HEK293 (cell line): Measurements from ENCODE around the gene CACNA1H.
A peak's percentile ranks its signal among the peaks of the same experiment; 100 is the strongest.

Experiments
- CTCF ChIA-PET: fragments of 350-600 bp; formaldehyde crosslinking; extraction: SDS; loops from one replicate; lab custom pipeline; 2021; ENCODE audit warnings: antibody characterized with exemption; lab: Yijun Ruan, JAX
- POLR2A ChIA-PET: fragments of 300-600 bp; formaldehyde crosslinking; extraction: SDS; loops from one replicate; lab custom pipeline; 2020; ENCODE audit warnings: antibody characterized with exemption, inconsistent platforms; lab: Yijun Ruan, JAX
- H3K27ac ChIP-seq: fragments of 200-500 bp; sonication (Bioruptor generic); 2 replicates; pipeline ENCODE4 v1.5.1; 2014; ENCODE audit warnings: low read depth, low read length, control low read depth, inconsistent platforms; ENCODE audit errors: extremely low read depth
- H3K36me3 ChIP-seq, 2 experiments: fragments of 200-500 bp in 1 of 2; sonication (Bioruptor generic) in 1 of 2; 1 replicate in 1 of 2; 2 replicates in 1 of 2; pipeline ENCODE4 v1.5.1; 2014 to 2017; ENCODE audit warnings: inconsistent platforms in 2 of 2, low read length in 2 of 2; ENCODE audit not compliant: control insufficient read depth in 2 of 2, insufficient read depth in 1 of 2
- H3K4me1 ChIP-seq: fragments of 200-500 bp; sonication (Bioruptor generic); 2 replicates; pipeline ENCODE4 v1.5.1; 2014; ENCODE audit warnings: mild to moderate bottlenecking, low read length, inconsistent platforms; ENCODE audit not compliant: control insufficient read depth, insufficient read depth
- H3K4me3 ChIP-seq: 2 replicates; pipeline ENCODE4 v1.5.1; 2011; ENCODE audit warnings: low read depth, mild to moderate bottlenecking, control low read depth, low read length, moderate library complexity
- H3K9me3 ChIP-seq: fragments of 200-500 bp; sonication (Bioruptor generic); 2 replicates; pipeline ENCODE4 v1.5.1; 2014; ENCODE audit warnings: low read depth, low read length, inconsistent platforms; ENCODE audit not compliant: control insufficient read depth, insufficient read depth
- EGR2 ChIP-seq: fragments of 450-650 bp; formaldehyde crosslinking; IDR thresholded peaks from 2 replicates; pipeline ENCODE4 v1.5.1; 2016; ENCODE audit warnings: low read depth, missing biosample characterization, missing genetic modification characterization
- KLF1 ChIP-seq: fragments of 450-650 bp; formaldehyde crosslinking; IDR thresholded peaks from 2 replicates; pipeline ENCODE4 v1.5.1; 2016; ENCODE audit warnings: missing biosample characterization, missing genetic modification characterization
- ZIC2 ChIP-seq: fragments of 450-650 bp; formaldehyde crosslinking; IDR thresholded peaks from 2 replicates; pipeline ENCODE4 v1.5.1; 2016; ENCODE audit warnings: missing biosample characterization, missing genetic modification characterization
- ZNF16 ChIP-seq: fragments of 450-650 bp; formaldehyde crosslinking; IDR thresholded peaks from 2 replicates; pipeline ENCODE4 v1.5.1; 2016; ENCODE audit warnings: low read depth, missing biosample characterization, missing genetic modification characterization
- ZNF202 ChIP-seq: fragments of 450-650 bp; formaldehyde crosslinking; IDR thresholded peaks from 2 replicates; pipeline ENCODE4 v1.5.1; 2016; ENCODE audit warnings: missing biosample characterization, missing genetic modification characterization, borderline replicate concordance
- ZNF416 ChIP-seq: fragments of 450-650 bp; formaldehyde crosslinking; IDR thresholded peaks from 2 replicates; pipeline ENCODE4 v1.5.1; 2016; ENCODE audit warnings: missing biosample characterization, missing genetic modification characterization
- ZNF426 ChIP-seq: fragments of 450-650 bp; formaldehyde crosslinking; IDR thresholded peaks from 2 replicates; pipeline ENCODE4 v1.5.1; 2017; ENCODE audit warnings: missing biosample characterization, missing genetic modification characterization, mild to moderate bottlenecking, inconsistent platforms, moderate library complexity
- ZNF501 ChIP-seq: fragments of 450-650 bp; formaldehyde crosslinking; IDR thresholded peaks from 2 replicates; pipeline ENCODE4 v1.5.1; 2016; ENCODE audit warnings: missing biosample characterization, missing genetic modification characterization
- ZNF561 ChIP-seq: fragments of 450-650 bp; IDR thresholded peaks from 2 replicates; pipeline ENCODE4 v1.5.1; 2018; ENCODE audit warnings: missing biosample characterization, missing genetic modification characterization, borderline replicate concordance
- ZNF660 ChIP-seq: fragments of 450-650 bp; IDR thresholded peaks from 2 replicates; pipeline ENCODE4 v1.5.1; 2018; ENCODE audit warnings: missing biosample characterization, mild to moderate bottlenecking, missing genetic modification characterization
- TF ChIP-seq, protein P1 (sequence below): fragments of 450-650 bp; formaldehyde crosslinking; IDR thresholded peaks from 2 replicates; pipeline ENCODE4 v1.5.1; 2016; ENCODE audit warnings: missing biosample characterization, missing genetic modification characterization
- TF ChIP-seq, protein P2 (sequence below): fragments of 450-650 bp; formaldehyde crosslinking; IDR thresholded peaks from 2 replicates; pipeline ENCODE4 v1.5.1; 2016; ENCODE audit warnings: missing biosample characterization, missing genetic modification characterization
- TF ChIP-seq, protein P3 (sequence below): fragments of 450-650 bp; formaldehyde crosslinking; IDR thresholded peaks from 2 replicates; pipeline ENCODE4 v1.5.1; 2016; ENCODE audit warnings: missing biosample characterization, missing genetic modification characterization
- TF ChIP-seq, protein P4 (sequence below): fragments of 450-650 bp; formaldehyde crosslinking; IDR thresholded peaks from 2 replicates; pipeline ENCODE4 v1.5.1; 2016; ENCODE audit warnings: missing biosample characterization, missing genetic modification characterization

The CACNA1H gene

DNA sequence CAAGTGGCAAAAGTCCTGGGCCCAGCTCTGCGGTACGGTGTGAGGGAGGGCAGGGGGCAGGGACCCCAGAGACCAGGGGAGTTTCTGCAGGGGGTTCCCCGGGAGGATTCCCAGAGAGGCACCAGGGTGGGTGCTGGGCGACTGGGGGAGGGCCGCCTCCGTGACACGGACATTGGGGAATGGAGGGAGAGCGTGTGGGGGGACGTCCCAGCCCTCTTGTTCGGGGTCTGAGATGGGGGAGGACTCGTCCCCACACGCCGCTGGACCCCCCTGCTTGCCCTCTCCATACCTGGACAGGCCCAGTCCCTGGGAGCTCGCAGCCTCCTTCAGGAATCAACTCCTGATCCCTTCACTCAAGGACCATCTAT, 30.5 kb upstream of the CACNA1H start:
- CTCF ChIA-PET, result interaction anchor here (0.7 kb wide), 1 partner anchor 75 kb away, joined by 4 read pairs; no protein-coding TSS in a partner anchor
- H3K4me1 ChIP-seq, result no peaks in the 10 kb centered on the region
- POLR2A ChIA-PET, result no interaction called here
- no peaks in the 10 kb centered on the region for H3K9me3 ChIP-seq
- TF ChIP-seq ZNF16 (tag by site-specific recombination) (peak; percentile 76; the same call in 1 of the 2 replicates), ZNF426 (tag by site-specific recombination) (no peak)
- TF ChIP-seq, protein P1, sequence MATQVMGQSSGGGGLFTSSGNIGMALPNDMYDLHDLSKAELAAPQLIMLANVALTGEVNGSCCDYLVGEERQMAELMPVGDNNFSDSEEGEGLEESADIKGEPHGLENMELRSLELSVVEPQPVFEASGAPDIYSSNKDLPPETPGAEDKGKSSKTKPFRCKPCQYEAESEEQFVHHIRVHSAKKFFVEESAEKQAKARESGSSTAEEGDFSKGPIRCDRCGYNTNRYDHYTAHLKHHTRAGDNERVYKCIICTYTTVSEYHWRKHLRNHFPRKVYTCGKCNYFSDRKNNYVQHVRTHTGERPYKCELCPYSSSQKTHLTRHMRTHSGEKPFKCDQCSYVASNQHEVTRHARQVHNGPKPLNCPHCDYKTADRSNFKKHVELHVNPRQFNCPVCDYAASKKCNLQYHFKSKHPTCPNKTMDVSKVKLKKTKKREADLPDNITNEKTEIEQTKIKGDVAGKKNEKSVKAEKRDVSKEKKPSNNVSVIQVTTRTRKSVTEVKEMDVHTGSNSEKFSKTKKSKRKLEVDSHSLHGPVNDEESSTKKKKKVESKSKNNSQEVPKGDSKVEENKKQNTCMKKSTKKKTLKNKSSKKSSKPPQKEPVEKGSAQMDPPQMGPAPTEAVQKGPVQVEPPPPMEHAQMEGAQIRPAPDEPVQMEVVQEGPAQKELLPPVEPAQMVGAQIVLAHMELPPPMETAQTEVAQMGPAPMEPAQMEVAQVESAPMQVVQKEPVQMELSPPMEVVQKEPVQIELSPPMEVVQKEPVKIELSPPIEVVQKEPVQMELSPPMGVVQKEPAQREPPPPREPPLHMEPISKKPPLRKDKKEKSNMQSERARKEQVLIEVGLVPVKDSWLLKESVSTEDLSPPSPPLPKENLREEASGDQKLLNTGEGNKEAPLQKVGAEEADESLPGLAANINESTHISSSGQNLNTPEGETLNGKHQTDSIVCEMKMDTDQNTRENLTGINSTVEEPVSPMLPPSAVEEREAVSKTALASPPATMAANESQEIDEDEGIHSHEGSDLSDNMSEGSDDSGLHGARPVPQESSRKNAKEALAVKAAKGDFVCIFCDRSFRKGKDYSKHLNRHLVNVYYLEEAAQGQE, result no peak
- TF ChIP-seq, all 188 proteins: peak for 1
- Histone ChIP-seq H3K4me3 (no peak overlapping the region), H3K36me3 (no peaks in the 10 kb centered on the region), H3K27ac (no peak overlapping the region)

DNA sequence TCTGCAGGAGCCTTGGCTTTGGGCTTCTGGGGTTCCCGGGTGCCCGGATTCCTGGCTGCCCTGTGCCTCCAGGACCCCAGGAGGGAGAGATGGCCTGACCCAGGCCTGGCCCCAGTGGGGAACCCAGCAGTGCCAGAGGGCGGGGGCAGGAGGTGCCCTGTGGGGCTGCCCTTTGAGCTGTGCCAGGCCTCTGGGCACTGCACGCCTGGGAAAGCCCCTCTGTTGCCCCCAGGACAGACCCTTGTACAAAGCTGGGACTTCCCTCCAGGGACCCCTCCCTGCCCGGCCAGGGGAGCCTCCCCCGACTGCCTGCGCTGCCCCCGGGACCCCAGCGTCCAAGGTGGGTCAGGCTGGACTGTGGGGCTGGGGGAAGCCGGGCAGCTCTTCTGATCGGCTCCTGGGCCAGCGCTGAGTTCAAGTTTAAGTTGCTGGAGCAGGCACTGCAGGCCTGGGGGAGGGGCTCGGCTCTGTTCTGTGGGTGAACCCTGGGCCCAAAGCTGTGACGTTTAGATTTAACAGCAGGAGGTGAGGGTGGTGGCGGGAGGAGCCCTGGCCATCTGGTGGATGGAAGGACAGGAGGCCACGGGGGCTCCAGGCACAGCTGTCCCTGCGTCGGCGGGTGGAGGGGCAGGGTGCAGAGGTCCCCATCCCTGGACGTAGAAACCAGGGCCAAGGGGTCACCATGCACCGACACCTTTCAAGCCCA, 29.2 kb upstream of the CACNA1H start:
- no peaks in the 10 kb centered on the region for H3K4me1 ChIP-seq
- CTCF ChIA-PET, result interaction anchor here (1.5 kb wide), 1 partner anchor 27 kb away, joined by 3 read pairs; no protein-coding TSS in a partner anchor
- no peak for TF ChIP-seq ZNF202 (tag by site-specific recombination)
- TF ChIP-seq ZNF561 (tag by site-specific recombination), result no peak
- no peak for TF ChIP-seq ZNF16 (tag by site-specific recombination)
- TF ChIP-seq KLF1 (tag by site-specific recombination), result peak; percentile 88
- TF ChIP-seq, protein P2, sequence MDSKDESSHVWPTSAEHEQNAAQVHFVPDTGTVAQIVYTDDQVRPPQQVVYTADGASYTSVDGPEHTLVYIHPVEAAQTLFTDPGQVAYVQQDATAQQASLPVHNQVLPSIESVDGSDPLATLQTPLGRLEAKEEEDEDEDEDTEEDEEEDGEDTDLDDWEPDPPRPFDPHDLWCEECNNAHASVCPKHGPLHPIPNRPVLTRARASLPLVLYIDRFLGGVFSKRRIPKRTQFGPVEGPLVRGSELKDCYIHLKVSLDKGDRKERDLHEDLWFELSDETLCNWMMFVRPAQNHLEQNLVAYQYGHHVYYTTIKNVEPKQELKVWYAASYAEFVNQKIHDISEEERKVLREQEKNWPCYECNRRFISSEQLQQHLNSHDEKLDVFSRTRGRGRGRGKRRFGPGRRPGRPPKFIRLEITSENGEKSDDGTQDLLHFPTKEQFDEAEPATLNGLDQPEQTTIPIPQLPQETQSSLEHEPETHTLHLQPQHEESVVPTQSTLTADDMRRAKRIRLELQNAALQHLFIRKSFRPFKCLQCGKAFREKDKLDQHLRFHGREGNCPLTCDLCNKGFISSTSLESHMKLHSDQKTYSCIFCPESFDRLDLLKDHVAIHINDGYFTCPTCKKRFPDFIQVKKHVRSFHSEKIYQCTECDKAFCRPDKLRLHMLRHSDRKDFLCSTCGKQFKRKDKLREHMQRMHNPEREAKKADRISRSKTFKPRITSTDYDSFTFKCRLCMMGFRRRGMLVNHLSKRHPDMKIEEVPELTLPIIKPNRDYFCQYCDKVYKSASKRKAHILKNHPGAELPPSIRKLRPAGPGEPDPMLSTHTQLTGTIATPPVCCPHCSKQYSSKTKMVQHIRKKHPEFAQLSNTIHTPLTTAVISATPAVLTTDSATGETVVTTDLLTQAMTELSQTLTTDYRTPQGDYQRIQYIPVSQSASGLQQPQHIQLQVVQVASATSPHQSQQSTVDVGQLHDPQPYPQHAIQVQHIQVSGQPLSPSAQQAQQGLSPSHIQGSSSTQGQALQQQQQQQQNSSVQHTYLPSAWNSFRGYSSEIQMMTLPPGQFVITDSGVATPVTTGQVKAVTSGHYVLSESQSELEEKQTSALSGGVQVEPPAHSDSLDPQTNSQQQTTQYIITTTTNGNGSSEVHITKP (tag by site-specific recombination), result no peak
- TF ChIP-seq, protein P3, sequence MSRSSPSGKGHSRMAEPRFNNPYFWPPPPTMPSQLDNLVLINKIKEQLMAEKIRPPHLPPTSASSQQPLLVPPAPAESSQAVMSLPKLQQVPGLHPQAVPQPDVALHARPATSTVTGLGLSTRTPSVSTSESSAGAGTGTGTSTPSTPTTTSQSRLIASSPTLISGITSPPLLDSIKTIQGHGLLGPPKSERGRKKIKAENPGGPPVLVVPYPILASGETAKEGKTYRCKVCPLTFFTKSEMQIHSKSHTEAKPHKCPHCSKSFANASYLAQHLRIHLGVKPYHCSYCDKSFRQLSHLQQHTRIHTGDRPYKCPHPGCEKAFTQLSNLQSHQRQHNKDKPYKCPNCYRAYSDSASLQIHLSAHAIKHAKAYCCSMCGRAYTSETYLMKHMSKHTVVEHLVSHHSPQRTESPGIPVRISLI (tag by site-specific recombination), result no peak
- TF ChIP-seq, protein P4, sequence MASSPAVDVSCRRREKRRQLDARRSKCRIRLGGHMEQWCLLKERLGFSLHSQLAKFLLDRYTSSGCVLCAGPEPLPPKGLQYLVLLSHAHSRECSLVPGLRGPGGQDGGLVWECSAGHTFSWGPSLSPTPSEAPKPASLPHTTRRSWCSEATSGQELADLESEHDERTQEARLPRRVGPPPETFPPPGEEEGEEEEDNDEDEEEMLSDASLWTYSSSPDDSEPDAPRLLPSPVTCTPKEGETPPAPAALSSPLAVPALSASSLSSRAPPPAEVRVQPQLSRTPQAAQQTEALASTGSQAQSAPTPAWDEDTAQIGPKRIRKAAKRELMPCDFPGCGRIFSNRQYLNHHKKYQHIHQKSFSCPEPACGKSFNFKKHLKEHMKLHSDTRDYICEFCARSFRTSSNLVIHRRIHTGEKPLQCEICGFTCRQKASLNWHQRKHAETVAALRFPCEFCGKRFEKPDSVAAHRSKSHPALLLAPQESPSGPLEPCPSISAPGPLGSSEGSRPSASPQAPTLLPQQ (tag by site-specific recombination), result no peak
- no peak for TF ChIP-seq ZIC2 (tag by site-specific recombination)
- TF ChIP-seq ZNF660 (tag by site-specific recombination), result no peak
- no peak for TF ChIP-seq ZNF416 (tag by site-specific recombination)
- TF ChIP-seq EGR2 (tag by site-specific recombination), result peak; percentile 27; the same call in 1 of the 2 replicates
- TF ChIP-seq ZNF501, result no peak
- TF ChIP-seq, all 188 proteins: peak for 2
- Histone ChIP-seq H3K9me3 (no peaks in the 10 kb centered on the region), H3K36me3 (no peaks in the 10 kb centered on the region), H3K4me3 (no peak overlapping the region), H3K27ac (no peak overlapping the region)
- POLR2A ChIA-PET, result no interaction called here
